Thyroid gland (tissue), 4 donors: ENCODE data around the gene EFHD2.
"Not testable (repeated sequence)": the region's sequence is repeated elsewhere in the genome, so short reads cannot be mapped to it uniquely, and the experiment has no call there.

Experiments
- POLR2A ChIP-seq, 2 donors: fragments of 450-650 bp; IDR thresholded peaks; one replicate each; pipeline ENCODE4 v1.6.1; 2017; ENCODE audit warnings: antibody characterized with exemption in 2 of 2, mild to moderate bottlenecking in 2 of 2, moderate library complexity in 1 of 2
- TF ChIP-seq, protein P1 (sequence below), 6 experiments: fragments of 200-600 bp in 3 of 6; fragments of 450-650 bp in 3 of 6; sonication (generic) in 3 of 6; IDR thresholded peaks; one replicate each; pipeline ENCODE4 v1.5.1; 2016 to 2019; ENCODE audit warnings: antibody characterized with exemption in 6 of 6, mild to moderate bottlenecking in 2 of 6, inconsistent platforms in 1 of 6, moderate library complexity in 1 of 6

- not testable (repeated sequence) for TF ChIP-seq POLR2A (IDR thresholded peaks at IDR 0.05)
- TF ChIP-seq, protein P1, sequence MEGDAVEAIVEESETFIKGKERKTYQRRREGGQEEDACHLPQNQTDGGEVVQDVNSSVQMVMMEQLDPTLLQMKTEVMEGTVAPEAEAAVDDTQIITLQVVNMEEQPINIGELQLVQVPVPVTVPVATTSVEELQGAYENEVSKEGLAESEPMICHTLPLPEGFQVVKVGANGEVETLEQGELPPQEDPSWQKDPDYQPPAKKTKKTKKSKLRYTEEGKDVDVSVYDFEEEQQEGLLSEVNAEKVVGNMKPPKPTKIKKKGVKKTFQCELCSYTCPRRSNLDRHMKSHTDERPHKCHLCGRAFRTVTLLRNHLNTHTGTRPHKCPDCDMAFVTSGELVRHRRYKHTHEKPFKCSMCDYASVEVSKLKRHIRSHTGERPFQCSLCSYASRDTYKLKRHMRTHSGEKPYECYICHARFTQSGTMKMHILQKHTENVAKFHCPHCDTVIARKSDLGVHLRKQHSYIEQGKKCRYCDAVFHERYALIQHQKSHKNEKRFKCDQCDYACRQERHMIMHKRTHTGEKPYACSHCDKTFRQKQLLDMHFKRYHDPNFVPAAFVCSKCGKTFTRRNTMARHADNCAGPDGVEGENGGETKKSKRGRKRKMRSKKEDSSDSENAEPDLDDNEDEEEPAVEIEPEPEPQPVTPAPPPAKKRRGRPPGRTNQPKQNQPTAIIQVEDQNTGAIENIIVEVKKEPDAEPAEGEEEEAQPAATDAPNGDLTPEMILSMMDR (IDR thresholded peaks at IDR 0.05), result not testable (repeated sequence)
Measured at GRCh38 chr1:15466955-15467625, 57.4 kb downstream of the EFHD2 start.
